Measurements from ENCODE around the gene MCTP1.

The MCTP1 gene

GRCh38 chr5:95081982-95082381 is 202.9 kb downstream of the MCTP1 start:
- Histone ChIP-seq H3K9ac (ENCODE audit: low read length) (no peak overlapping the region), H3K9me3 (replicated peaks; ENCODE audit: insufficient read depth, low read length) (no peaks in the 10 kb centered on the region), H3K9me2 (replicated peaks; ENCODE audit: insufficient read depth, low read length) (no peaks in the 10 kb centered on the region), H3K27me3 (replicated peaks; ENCODE audit: insufficient read depth, low read length) (no peaks in the 10 kb centered on the region), H3K4me1 (ENCODE audit: low read length) (no peaks in the 10 kb centered on the region), H4K20me1 (ENCODE audit: insufficient read depth, low read length) (no peaks in the 10 kb centered on the region), H3K4me3 (ENCODE audit: low read length) (peak overlapping the region; percentile 43; the same call in 1 of the 2 replicates), H3K4me2 (ENCODE audit: low read depth, low read length) (peak overlapping the region; percentile 65), H3K36me3 (replicated peaks; ENCODE audit: insufficient read depth, low read length) (no peaks in the 10 kb centered on the region), H3K79me2 (ENCODE audit: low read length) (no peaks in the 10 kb centered on the region), H3K27ac (ENCODE audit: low read length) (peak overlapping the region; percentile 33; the same call in 1 of the 2 replicates), H2AFZ (ENCODE audit: low read length) (no peak overlapping the region), H3F3A (ENCODE audit: insufficient read depth, low read length) (no peaks in the 10 kb centered on the region)
- no peak for DNase-seq
- TF ChIP-seq CTCF (IDR thresholded peaks at IDR 0.05; ENCODE audit: low read length), result no peak
- TF ChIP-seq EZH2 (optimal IDR thresholded peaks at IDR 0.05; ENCODE audit: low read depth, low read length), result no peak
- TF ChIP-seq EZH2phosphoT487 (IDR thresholded peaks at IDR 0.05; ENCODE audit: low read length), result no peak

- H3K27ac ChIP-seq (ENCODE audit: low read length), result peak overlapping the region; percentile 33; the same call in 1 of the 2 replicates
- no peaks in the 10 kb centered on the region for H3K36me3 ChIP-seq (replicated peaks; ENCODE audit: insufficient read depth, low read length)
- no peaks in the 10 kb centered on the region for H3F3A ChIP-seq (ENCODE audit: insufficient read depth, low read length)
- H3K79me2 ChIP-seq (ENCODE audit: low read length), result no peaks in the 10 kb centered on the region
- peak; percentile 70 for DNase-seq
- H3K9me2 ChIP-seq (replicated peaks; ENCODE audit: insufficient read depth, low read length), result no peaks in the 10 kb centered on the region
- H4K20me1 ChIP-seq (ENCODE audit: insufficient read depth, low read length), result no peaks in the 10 kb centered on the region
- H3K4me3 ChIP-seq (ENCODE audit: low read length), result peak overlapping the region; percentile 43
- peak overlapping the region; percentile 10; the same call in 1 of the 2 replicates for H3K9ac ChIP-seq (ENCODE audit: low read length)
- TF ChIP-seq EZH2 (optimal IDR thresholded peaks at IDR 0.05; ENCODE audit: low read depth, low read length) (no peak), CTCF (IDR thresholded peaks at IDR 0.05; ENCODE audit: low read length) (no peak), EZH2phosphoT487 (IDR thresholded peaks at IDR 0.05; ENCODE audit: low read length) (no peak)
- H3K4me2 ChIP-seq (ENCODE audit: low read depth, low read length), result peak overlapping the region; percentile 65
- H3K27me3 ChIP-seq (replicated peaks; ENCODE audit: insufficient read depth, low read length), result no peaks in the 10 kb centered on the region
- no peaks in the 10 kb centered on the region for H3K9me3 ChIP-seq (replicated peaks; ENCODE audit: insufficient read depth, low read length)
- H2AFZ ChIP-seq (ENCODE audit: low read length), result peak overlapping the region; percentile 43
- H3K4me1 ChIP-seq (ENCODE audit: low read length), result no peaks in the 10 kb centered on the region
Observed at GRCh38 chr5:95081500-95081960, 203.4 kb downstream of the MCTP1 start.

GRCh38 chr5:95080441-95080840 is 204.5 kb downstream of the MCTP1 start:
- Histone ChIP-seq H3K36me3 (replicated peaks; ENCODE audit: insufficient read depth, low read length) (no peaks in the 10 kb centered on the region), H3K4me2 (ENCODE audit: low read depth, low read length) (peak overlapping the region; percentile 65; the same call in 1 of the 2 replicates), H3K4me3 (ENCODE audit: low read length) (peak overlapping the region; percentile 43; the same call in 1 of the 2 replicates), H3K27ac (ENCODE audit: low read length) (no peak overlapping the region), H4K20me1 (ENCODE audit: insufficient read depth, low read length) (no peaks in the 10 kb centered on the region), H3K9ac (ENCODE audit: low read length) (no peak overlapping the region), H3K4me1 (ENCODE audit: low read length) (no peaks in the 10 kb centered on the region), H3F3A (ENCODE audit: insufficient read depth, low read length) (no peaks in the 10 kb centered on the region), H3K27me3 (replicated peaks; ENCODE audit: insufficient read depth, low read length) (no peaks in the 10 kb centered on the region), H2AFZ (ENCODE audit: low read length) (no peak overlapping the region), H3K9me3 (replicated peaks; ENCODE audit: insufficient read depth, low read length) (no peaks in the 10 kb centered on the region), H3K79me2 (ENCODE audit: low read length) (no peaks in the 10 kb centered on the region), H3K9me2 (replicated peaks; ENCODE audit: insufficient read depth, low read length) (no peaks in the 10 kb centered on the region)
- DNase-seq, result no peak
- TF ChIP-seq EZH2phosphoT487 (IDR thresholded peaks at IDR 0.05; ENCODE audit: low read length) (no peak), CTCF (IDR thresholded peaks at IDR 0.05; ENCODE audit: low read length) (no peak), EZH2 (optimal IDR thresholded peaks at IDR 0.05; ENCODE audit: low read depth, low read length) (no peak)

Measured in MM.1S (cell line).